ENCODE measurements around the gene CACNA1B.

Gene CACNA1B

GRCh38 chr9:137924169-137924568 is 46.6 kb downstream of the CACNA1B start:
- no peak for DNase-seq

GRCh38 chr9:137924761-137925369 is 47.3 kb downstream of the CACNA1B start:
- DNase-seq, result no peak

DNA sequence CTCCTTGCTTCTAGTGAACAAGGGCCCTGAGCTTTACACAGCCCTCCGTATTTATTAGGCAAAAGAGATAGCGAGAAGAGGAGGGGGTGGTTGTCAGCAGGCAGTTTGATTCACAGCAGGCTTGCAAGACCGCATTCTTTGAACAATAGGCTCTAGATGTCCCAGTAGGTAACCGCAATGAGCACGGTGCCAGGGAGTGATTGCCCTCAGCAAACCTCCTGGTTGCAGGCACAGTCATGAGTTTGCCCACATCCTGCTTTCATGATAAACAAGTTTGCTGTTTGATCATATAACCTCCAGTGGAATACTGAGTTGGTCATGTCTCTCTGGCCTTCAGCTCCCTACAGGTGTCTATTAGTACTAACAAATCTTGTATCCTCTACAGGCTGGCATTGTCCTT is 66.1 kb downstream of the CACNA1B start:
- DNase-seq, result no peak

DNA sequence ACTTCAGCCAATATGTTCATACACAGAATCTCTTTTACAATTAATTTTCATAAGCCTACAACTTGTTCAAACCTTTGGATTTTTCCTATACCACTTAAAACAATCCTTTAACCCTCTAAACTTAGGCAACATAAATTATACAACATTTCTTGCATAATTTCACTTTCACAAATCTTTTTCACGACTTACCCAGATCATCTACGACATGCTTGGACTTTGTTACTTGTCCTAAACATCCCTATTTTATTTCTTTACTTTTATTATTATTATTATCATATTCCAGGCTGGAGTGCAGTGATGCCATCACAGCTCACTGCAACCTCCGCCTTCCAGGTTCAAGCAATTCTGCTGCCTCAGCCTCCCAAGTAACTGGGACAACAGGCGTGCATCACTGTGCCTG is 68.0 kb downstream of the CACNA1B start:
- no peak for DNase-seq

- DNase-seq, result no peak
Measured at GRCh38 chr9:137946993-137947392, 69.4 kb downstream of the CACNA1B start.

DNA sequence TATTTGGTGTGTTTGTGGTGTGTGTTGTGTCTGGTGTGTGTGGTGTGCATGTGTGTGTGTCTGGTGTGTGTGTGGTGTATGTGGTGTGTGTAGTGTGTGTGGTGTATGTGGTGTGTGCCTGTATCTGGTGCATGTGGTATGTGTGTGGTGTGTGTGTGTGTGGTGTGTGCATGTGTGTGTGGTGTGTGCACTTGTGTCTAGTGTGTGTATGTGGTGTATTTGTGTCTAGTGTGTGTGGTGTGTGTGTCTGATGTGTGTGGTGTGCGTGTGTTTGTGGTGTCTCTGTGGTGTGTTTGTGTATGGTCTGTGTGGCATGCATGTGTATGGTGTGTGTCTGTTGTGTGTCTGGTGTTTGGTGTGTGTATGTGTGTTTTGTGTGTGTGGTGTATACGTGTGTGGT is 71.1 kb downstream of the CACNA1B start:
- DNase-seq, result no peak

DNA sequence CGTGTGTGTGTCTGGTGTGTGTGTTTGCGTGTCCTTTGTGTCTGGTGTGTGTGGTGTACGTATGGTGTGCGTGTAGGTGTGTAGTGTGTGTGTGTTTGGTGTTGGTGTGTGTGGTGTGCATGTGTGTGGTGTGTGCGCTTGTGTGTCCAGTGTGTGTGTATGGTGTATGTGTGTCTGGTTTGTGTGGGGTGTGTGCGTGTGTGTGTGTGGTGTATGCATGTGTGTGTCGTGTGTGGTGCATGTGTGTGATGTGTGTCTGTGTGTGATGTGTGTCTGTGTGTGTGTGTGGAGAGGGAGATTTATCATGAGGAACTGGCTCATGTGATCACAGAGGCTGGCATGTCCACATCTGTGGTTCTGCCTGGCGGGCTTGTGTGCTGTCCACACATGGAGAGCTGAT is 71.7 kb downstream of the CACNA1B start:
- no peak for DNase-seq

DNA sequence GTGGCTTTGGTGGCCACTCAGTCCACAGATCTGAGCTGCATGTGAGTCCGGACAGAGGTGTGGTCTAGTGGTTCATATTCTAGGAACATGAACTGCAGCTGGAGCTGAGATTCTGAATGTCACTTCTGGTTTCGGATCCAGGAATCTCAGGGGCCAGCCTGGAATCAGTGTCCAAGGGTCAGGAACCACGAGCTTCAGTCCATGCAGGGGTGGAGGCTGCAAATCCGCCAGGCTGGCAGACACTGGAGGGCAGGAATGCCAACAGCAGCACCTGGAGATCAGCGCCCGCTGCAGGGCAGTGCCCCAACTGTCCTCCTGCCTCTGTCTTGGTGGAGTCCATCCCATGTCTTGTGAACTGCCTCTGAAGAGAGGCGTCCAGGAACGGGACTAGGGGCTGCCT is 73.5 kb downstream of the CACNA1B start:
- no peak for DNase-seq

- DNase-seq, result no peak
Measured at GRCh38 chr9:137951597-137952490, 74.3 kb downstream of the CACNA1B start.

GRCh38 chr9:137952976-137953666 is 75.5 kb downstream of the CACNA1B start:
- DNase-seq, result no peak

- DNase-seq, result no peak
Measured at GRCh38 chr9:137953683-137954438, 76.3 kb downstream of the CACNA1B start.

DNA sequence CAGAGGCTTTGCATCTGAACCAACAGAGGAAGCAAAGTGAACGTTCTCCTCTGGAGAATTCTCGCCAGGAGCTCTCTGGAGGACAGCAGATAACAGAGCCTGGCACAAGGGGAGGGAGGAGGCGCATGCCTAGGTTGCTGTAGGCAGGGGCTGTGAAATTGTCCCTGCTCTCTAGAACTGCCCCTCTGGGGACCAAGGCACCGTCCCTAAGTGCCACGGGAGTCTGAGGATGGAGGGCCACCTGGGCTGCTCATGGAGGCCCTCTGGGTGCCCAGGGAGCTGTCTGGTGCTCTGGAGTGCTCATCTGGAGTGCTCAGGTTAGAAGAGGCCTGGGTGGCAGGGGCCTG is 77.6 kb downstream of the CACNA1B start:
- DNase-seq, result no peak

- DNase-seq, result no peak
Measured at GRCh38 chr9:137955586-137955985, 78.0 kb downstream of the CACNA1B start.

DNA sequence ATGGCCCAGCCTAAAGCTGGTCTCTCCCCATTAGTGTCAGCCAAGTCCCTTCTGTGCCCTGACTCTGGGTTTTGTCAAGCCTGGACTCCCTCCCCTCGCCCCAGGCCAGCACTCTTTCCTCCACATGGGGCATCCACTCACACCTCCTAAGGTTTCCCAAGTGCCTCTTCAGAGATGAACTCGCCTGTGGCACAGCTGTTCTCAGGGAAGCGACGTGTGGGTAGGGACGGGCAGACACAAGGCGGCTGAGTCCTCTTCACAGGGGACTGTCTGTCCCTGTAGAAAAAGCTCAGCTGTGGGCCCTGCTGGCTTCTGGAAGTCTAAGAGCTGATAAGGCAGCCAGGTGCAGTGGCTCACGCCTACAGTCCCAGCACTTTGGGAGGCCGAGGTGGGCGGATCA is 78.5 kb downstream of the CACNA1B start:
- DNase-seq, result no peak

- no peak for DNase-seq
Measured at GRCh38 chr9:137956688-137957385, 79.3 kb downstream of the CACNA1B start.

DNA sequence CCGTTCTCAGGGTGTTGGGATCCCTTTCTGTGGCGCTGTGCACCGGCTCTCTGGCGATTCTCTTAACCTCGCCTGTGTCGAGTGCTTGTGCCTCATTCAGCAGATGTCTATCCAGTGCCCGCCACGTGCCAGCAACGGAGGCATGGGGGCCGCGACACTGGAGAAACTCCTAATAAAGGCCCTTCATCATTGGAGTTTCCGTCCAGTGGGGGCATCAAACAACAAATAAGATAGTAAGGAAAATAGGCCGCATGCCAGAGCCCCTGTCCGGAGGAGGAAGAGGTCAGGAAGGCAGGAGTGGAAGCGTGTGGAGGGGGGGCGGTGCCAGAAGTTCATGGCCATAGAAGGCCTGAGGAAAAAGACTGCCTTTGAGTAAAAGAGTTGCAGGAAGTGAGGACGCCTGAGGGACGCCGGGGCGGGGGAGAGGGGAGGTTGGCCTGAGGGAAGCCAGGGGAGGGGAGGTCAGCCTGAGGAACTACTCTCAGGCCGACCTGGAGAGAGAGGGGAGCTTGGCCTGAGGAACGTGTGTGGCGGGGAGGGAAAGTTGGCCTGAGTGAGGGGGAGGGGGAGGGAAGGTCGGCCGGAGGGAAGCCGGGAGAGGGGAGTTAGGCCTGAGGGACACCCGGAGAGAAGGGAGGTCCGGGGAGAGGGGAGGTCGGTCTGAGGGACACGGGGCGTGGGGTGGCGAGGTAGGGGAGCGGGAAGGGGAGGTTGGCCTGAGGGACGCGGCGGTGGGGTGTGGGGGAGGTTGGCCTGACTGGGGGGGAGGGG is 82.2 kb downstream of the CACNA1B start:
- DNase-seq, result no peak

GRCh38 chr9:137960496-137960895 is 82.9 kb downstream of the CACNA1B start:
- no peak for DNase-seq

GRCh38 chr9:137963525-137963924 is 85.9 kb downstream of the CACNA1B start:
- DNase-seq, result no peak

DNA sequence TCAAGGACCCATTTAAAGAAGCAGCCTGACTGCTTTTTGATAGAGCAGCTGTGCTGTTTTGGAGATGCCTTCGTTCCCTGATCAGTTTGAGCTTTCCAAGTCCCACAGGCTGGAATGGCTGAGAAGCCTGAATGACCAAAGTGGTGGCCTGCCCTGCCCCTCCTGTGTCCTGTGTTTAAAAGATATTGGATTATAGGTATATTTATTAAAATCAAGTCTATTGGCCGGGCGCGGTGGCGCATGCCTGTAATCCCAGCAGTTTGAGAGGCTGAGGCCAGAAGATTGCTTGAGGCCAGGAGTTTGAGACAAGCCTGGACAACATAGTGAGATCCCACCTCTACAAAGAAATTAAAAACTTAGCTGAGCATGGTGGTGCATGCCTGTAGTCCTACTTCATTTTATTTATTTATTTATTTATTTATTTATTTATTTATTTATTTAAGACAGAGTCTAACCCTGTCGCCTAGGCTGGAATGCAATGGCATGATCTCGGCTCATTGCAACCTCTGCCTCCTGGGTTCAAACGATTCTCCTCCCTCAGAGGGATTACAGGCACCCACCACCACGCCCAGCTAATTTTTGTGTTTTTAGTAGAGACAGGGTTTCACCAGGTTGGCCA is 87.7 kb downstream of the CACNA1B start:
- no peak for DNase-seq

DNA sequence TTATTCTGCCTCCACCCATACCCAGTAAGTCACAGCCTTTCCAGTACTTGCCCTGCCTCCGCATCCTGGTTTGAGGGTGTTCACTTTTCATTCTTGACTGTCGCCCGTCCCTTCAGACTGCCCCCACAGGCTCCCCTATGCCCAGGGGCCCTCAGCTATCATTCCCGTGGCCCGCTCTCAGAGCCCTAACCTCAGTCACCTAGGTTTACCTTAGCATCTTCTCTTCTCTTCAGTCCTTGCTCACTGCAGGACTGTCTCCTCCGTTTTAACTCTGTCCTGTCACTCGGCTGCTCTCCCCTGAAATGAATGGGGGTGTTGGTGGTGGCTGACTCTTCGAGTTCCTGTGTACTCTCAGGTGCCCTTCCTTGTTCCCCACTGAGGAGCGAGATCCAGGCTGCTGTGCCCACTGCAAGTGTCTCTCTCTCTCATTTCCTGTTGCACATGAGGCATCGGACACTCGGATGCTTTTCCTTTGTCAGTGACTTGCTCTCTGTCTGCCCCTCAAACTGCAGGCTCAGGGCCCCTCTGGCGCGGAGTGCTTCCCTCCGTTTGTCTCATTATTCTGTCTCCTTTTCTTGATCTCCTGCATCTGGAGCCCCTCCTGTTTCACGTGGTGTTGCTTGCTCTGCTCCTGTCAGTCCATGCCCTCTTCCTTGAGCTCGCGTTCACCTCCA is 89.8 kb downstream of the CACNA1B start:
- no peak for DNase-seq

GRCh38 chr9:137968235-137968634 is 90.7 kb downstream of the CACNA1B start:
- DNase-seq, result no peak

Data from bone marrow (tissue), 2 donors.